HEK293 (cell line): ENCODE measurements around the gene GSK3B.

Experiments
- CTCF ChIA-PET: fragments of 350-600 bp; formaldehyde crosslinking; extraction: SDS; loops from one replicate; lab custom pipeline; 2021; ENCODE audit warnings: antibody characterized with exemption; lab: Yijun Ruan, JAX
- POLR2A ChIA-PET: fragments of 300-600 bp; formaldehyde crosslinking; extraction: SDS; loops from one replicate; lab custom pipeline; 2020; ENCODE audit warnings: antibody characterized with exemption, inconsistent platforms; lab: Yijun Ruan, JAX
- H3K27ac ChIP-seq: fragments of 200-500 bp; sonication (Bioruptor generic); 2 replicates; pipeline ENCODE4 v1.5.1; 2014; ENCODE audit warnings: low read depth, low read length, control low read depth, inconsistent platforms; ENCODE audit errors: extremely low read depth
- H3K36me3 ChIP-seq, 2 experiments: fragments of 200-500 bp in 1 of 2; sonication (Bioruptor generic) in 1 of 2; 1 replicate in 1 of 2; 2 replicates in 1 of 2; pipeline ENCODE4 v1.5.1; 2014 to 2017; ENCODE audit warnings: inconsistent platforms in 2 of 2, low read length in 2 of 2; ENCODE audit not compliant: control insufficient read depth in 2 of 2, insufficient read depth in 1 of 2
- H3K4me1 ChIP-seq: fragments of 200-500 bp; sonication (Bioruptor generic); 2 replicates; pipeline ENCODE4 v1.5.1; 2014; ENCODE audit warnings: mild to moderate bottlenecking, low read length, inconsistent platforms; ENCODE audit not compliant: control insufficient read depth, insufficient read depth
- H3K4me3 ChIP-seq: 2 replicates; pipeline ENCODE4 v1.5.1; 2011; ENCODE audit warnings: low read depth, mild to moderate bottlenecking, control low read depth, low read length, moderate library complexity
- H3K9me3 ChIP-seq: fragments of 200-500 bp; sonication (Bioruptor generic); 2 replicates; pipeline ENCODE4 v1.5.1; 2014; ENCODE audit warnings: low read depth, low read length, inconsistent platforms; ENCODE audit not compliant: control insufficient read depth, insufficient read depth
- GLI4 ChIP-seq: fragments of 450-650 bp; formaldehyde crosslinking; IDR thresholded peaks from 2 replicates; pipeline ENCODE4 v1.5.1; 2016; ENCODE audit warnings: missing biosample characterization, missing genetic modification characterization
- HOXA7 ChIP-seq: sonication (generic); formaldehyde crosslinking; IDR thresholded peaks from 2 replicates; pipeline ENCODE4 v1.8.1; 2022; ENCODE audit warnings: missing genetic modification reagents, borderline replicate concordance
- IKZF3 ChIP-seq: fragments of 450-650 bp; IDR thresholded peaks from 2 replicates; pipeline ENCODE4 v1.5.0; 2018; ENCODE audit warnings: missing biosample characterization, mild to moderate bottlenecking, missing genetic modification characterization, moderate library complexity
- SCRT1 ChIP-seq: fragments of 450-650 bp; formaldehyde crosslinking; IDR thresholded peaks from 2 replicates; pipeline ENCODE4 v1.5.1; 2016; ENCODE audit warnings: missing biosample characterization, missing genetic modification characterization, borderline replicate concordance
- ZBTB1 ChIP-seq: fragments of 450-650 bp; formaldehyde crosslinking; IDR thresholded peaks from 2 replicates; pipeline ENCODE4 v1.5.1; 2016; ENCODE audit warnings: missing biosample characterization, missing genetic modification characterization
- ZFP41 ChIP-seq: fragments of 450-650 bp; formaldehyde crosslinking; IDR thresholded peaks from 2 replicates; pipeline ENCODE4 v1.5.1; 2016; ENCODE audit warnings: missing biosample characterization, missing genetic modification characterization, borderline replicate concordance
- ZIC2 ChIP-seq: fragments of 450-650 bp; formaldehyde crosslinking; IDR thresholded peaks from 2 replicates; pipeline ENCODE4 v1.5.1; 2016; ENCODE audit warnings: missing biosample characterization, missing genetic modification characterization
- ZNF114 ChIP-seq: fragments of 450-650 bp; formaldehyde crosslinking; IDR thresholded peaks from 2 replicates; pipeline ENCODE4 v1.5.0; 2017; ENCODE audit warnings: missing biosample characterization, missing genetic modification characterization
- ZNF174 ChIP-seq: fragments of 450-650 bp; formaldehyde crosslinking; IDR thresholded peaks from 2 replicates; pipeline ENCODE4 v1.5.0; 2017; ENCODE audit warnings: missing biosample characterization, mild to moderate bottlenecking, missing genetic modification characterization
- ZNF175 ChIP-seq: fragments of 450-650 bp; formaldehyde crosslinking; IDR thresholded peaks from 2 replicates; pipeline ENCODE4 v1.5.1; 2016; ENCODE audit warnings: missing biosample characterization, missing genetic modification characterization
- ZNF214 ChIP-seq: fragments of 450-650 bp; formaldehyde crosslinking; IDR thresholded peaks from 2 replicates; pipeline ENCODE4 v1.5.1; 2017; ENCODE audit warnings: missing biosample characterization, mild to moderate bottlenecking, missing genetic modification characterization, borderline replicate concordance
- ZNF23 ChIP-seq: fragments of 450-650 bp; formaldehyde crosslinking; IDR thresholded peaks from 2 replicates; pipeline ENCODE4 v1.5.1; 2016; ENCODE audit warnings: missing biosample characterization, missing genetic modification characterization, borderline replicate concordance
- ZNF248 ChIP-seq: fragments of 450-650 bp; formaldehyde crosslinking; IDR thresholded peaks from 2 replicates; pipeline ENCODE4 v1.5.1; 2017; ENCODE audit warnings: missing biosample characterization, missing genetic modification characterization
- ZNF26 ChIP-seq: fragments of 450-650 bp; formaldehyde crosslinking; IDR thresholded peaks from 2 replicates; pipeline ENCODE4 v1.5.1; 2016; ENCODE audit warnings: missing biosample characterization, missing genetic modification characterization
- ZNF335 ChIP-seq: fragments of 450-650 bp; formaldehyde crosslinking; conservative IDR thresholded peaks from 2 replicates; pipeline ENCODE4 v1.5.1; 2016; ENCODE audit warnings: missing biosample characterization, missing genetic modification characterization
- ZNF433 ChIP-seq: fragments of 450-650 bp; formaldehyde crosslinking; IDR thresholded peaks from 2 replicates; pipeline ENCODE4 v1.5.1; 2016; ENCODE audit warnings: missing biosample characterization, missing genetic modification characterization, low read depth
- ZNF513 ChIP-seq: fragments of 450-650 bp; IDR thresholded peaks from 2 replicates; pipeline ENCODE4 v1.5.1; 2018; ENCODE audit warnings: missing biosample characterization, missing genetic modification characterization
- ZNF529 ChIP-seq: fragments of 450-650 bp; formaldehyde crosslinking; IDR thresholded peaks from 2 replicates; pipeline ENCODE4 v1.5.1; 2017; ENCODE audit warnings: missing genetic modification characterization, missing biosample characterization; ENCODE audit not compliant: insufficient replicate concordance
- ZNF658 ChIP-seq: fragments of 450-650 bp; formaldehyde crosslinking; IDR thresholded peaks from 2 replicates; pipeline ENCODE4; 2016; ENCODE audit warnings: missing biosample characterization, missing genetic modification characterization
- ZNF76 ChIP-seq: fragments of 450-650 bp; formaldehyde crosslinking; IDR thresholded peaks from 2 replicates; pipeline ENCODE4; 2016; ENCODE audit warnings: low read depth, missing biosample characterization, missing genetic modification characterization, borderline replicate concordance
- ZSCAN18 ChIP-seq: fragments of 450-650 bp; formaldehyde crosslinking; IDR thresholded peaks from 2 replicates; pipeline ENCODE4 v1.5.1; 2016; ENCODE audit warnings: missing biosample characterization, missing genetic modification characterization
- TF ChIP-seq, protein P1 (sequence below): fragments of 450-650 bp; formaldehyde crosslinking; IDR thresholded peaks from 2 replicates; pipeline ENCODE4 v1.5.0; 2017; ENCODE audit warnings: missing biosample characterization, missing genetic modification characterization, borderline replicate concordance

GSK3B gene

GRCh38 chr3:119778811-119779210, 315.4 kb downstream of the GSK3B start (continued):
- no peak for TF ChIP-seq GLI4
- no peak for TF ChIP-seq ZNF513
- TF ChIP-seq ZNF529 = no peak

- H3K4me3 ChIP-seq = no peak overlapping the region
- TF ChIP-seq SCRT1 (tag by site-specific recombination) (no peak), ZBTB1 (tag by site-specific recombination) (no peak), ZNF214 (tag by site-specific recombination) (no peak), ZNF174 (tag by site-specific recombination) (no peak), ZNF658 (tag by site-specific recombination) (no peak), ZFP41 (tag by site-specific recombination) (no peak), ZSCAN18 (tag by site-specific recombination) (no peak), ZNF114 (tag by site-specific recombination) (no peak), ZNF433 (tag by site-specific recombination) (no peak), IKZF3 (tag by site-specific recombination) (no peak), ZIC2 (tag by site-specific recombination) (no peak), ZNF248 (no peak), ZNF26 (no peak), ZNF335 (tag by site-specific recombination) (no peak), HOXA7 (CRISPR knock-in tag) (no peak), ZNF23 (tag by site-specific recombination) (no peak), ZNF175 (tag by site-specific recombination) (no peak), ZNF76 (tag by site-specific recombination) (no peak)
- TF ChIP-seq, protein P1, sequence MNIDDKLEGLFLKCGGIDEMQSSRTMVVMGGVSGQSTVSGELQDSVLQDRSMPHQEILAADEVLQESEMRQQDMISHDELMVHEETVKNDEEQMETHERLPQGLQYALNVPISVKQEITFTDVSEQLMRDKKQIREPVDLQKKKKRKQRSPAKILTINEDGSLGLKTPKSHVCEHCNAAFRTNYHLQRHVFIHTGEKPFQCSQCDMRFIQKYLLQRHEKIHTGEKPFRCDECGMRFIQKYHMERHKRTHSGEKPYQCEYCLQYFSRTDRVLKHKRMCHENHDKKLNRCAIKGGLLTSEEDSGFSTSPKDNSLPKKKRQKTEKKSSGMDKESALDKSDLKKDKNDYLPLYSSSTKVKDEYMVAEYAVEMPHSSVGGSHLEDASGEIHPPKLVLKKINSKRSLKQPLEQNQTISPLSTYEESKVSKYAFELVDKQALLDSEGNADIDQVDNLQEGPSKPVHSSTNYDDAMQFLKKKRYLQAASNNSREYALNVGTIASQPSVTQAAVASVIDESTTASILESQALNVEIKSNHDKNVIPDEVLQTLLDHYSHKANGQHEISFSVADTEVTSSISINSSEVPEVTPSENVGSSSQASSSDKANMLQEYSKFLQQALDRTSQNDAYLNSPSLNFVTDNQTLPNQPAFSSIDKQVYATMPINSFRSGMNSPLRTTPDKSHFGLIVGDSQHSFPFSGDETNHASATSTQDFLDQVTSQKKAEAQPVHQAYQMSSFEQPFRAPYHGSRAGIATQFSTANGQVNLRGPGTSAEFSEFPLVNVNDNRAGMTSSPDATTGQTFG (tag by site-specific recombination) = no peak
- TF ChIP-seq, all 188 proteins: peak for 0
- no peaks in the 10 kb centered on the region for H3K4me1 ChIP-seq
- H3K9me3 ChIP-seq = no peaks in the 10 kb centered on the region
- ChIA-PET POLR2A (no interaction called here), CTCF (no interaction called here)
- no peak overlapping the region for H3K27ac ChIP-seq
- no peaks in the 10 kb centered on the region for H3K36me3 ChIP-seq
Measured at GRCh38 chr3:119778176-119778575, 316.1 kb downstream of the GSK3B start.
